Effector memory CD8-positive, alpha-beta T cell (primary cell): ENCODE data around the gene CBR1.

Experiments used
- ATAC-seq: fragments of 150-1000 bp; cut with Tn5 transposase; replicated peaks from 2 replicates; pipeline ENCODE4 v1.10.0; 2021; ENCODE audit warnings: mild to moderate bottlenecking, moderate library complexity
- DNase-seq, 3 experiments: peaks; one replicate each; pipeline ENCODE4 v3.0.0; 2021
- H3K27ac Mint-ChIP-seq, 2 donors: one replicate each; pipeline ENCODE4 v1.8.0; 2022; ENCODE audit warnings: mild to moderate bottlenecking in 2 of 2, mixed read lengths in 2 of 2, moderate library complexity in 2 of 2
- H3K27me3 Mint-ChIP-seq, 2 donors: one replicate each; pipeline ENCODE4 v1.8.0; 2022; ENCODE audit warnings: mixed read lengths in 2 of 2
- H3K36me3 Mint-ChIP-seq: one replicate; pipeline ENCODE4 v1.8.0; 2022; ENCODE audit warnings: mild to moderate bottlenecking, moderate library complexity, mixed read lengths; ENCODE audit not compliant: insufficient read depth
- H3K4me1 Mint-ChIP-seq, 2 donors: one replicate each; pipeline ENCODE4 v1.8.0; 2022; ENCODE audit warnings: low read depth in 2 of 2, mixed read lengths in 2 of 2
- H3K4me3 Mint-ChIP-seq, 2 donors: one replicate each; pipeline ENCODE4 v1.8.0; 2022; ENCODE audit warnings: mild to moderate bottlenecking in 2 of 2, mixed read lengths in 2 of 2, moderate library complexity in 2 of 2
- H3K9me3 Mint-ChIP-seq, 2 donors: one replicate each; pipeline ENCODE4 v1.8.0; 2022; ENCODE audit warnings: mixed read lengths in 2 of 2

Gene CBR1

DNA sequence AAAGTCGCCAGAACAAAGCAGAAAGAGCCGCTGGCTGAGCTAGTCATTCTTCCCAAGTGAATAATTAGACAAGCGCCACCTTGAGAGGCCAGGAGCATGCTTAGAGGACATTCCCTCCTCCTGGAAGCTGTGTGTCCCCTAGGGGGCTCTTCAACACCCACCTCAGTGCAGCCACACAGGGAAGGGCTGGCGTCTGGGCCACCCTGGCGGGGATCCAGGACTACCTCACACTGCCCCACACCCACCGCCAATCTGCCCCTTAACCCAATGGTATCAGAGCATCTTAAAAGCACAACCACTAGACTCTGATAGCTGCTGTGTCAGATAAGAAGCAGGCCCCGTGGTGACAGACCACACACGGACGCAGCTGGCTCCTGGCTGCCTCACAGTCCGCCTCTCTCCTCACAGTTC lies 34.4 kb upstream of the CBR1 start:
- ATAC-seq (no peak), DNase-seq (no peak)
- no peak overlapping the region for H3K27ac Mint-ChIP-seq
- H3K36me3 Mint-ChIP-seq, result peaks cover 44% of the 10 kb centered on the region
- no peaks in the 10 kb centered on the region for H3K27me3 Mint-ChIP-seq
- no peak overlapping the region for H3K4me3 Mint-ChIP-seq
- no peaks in the 10 kb centered on the region for H3K4me1 Mint-ChIP-seq
- H3K9me3 Mint-ChIP-seq, result no peaks in the 10 kb centered on the region

DNA sequence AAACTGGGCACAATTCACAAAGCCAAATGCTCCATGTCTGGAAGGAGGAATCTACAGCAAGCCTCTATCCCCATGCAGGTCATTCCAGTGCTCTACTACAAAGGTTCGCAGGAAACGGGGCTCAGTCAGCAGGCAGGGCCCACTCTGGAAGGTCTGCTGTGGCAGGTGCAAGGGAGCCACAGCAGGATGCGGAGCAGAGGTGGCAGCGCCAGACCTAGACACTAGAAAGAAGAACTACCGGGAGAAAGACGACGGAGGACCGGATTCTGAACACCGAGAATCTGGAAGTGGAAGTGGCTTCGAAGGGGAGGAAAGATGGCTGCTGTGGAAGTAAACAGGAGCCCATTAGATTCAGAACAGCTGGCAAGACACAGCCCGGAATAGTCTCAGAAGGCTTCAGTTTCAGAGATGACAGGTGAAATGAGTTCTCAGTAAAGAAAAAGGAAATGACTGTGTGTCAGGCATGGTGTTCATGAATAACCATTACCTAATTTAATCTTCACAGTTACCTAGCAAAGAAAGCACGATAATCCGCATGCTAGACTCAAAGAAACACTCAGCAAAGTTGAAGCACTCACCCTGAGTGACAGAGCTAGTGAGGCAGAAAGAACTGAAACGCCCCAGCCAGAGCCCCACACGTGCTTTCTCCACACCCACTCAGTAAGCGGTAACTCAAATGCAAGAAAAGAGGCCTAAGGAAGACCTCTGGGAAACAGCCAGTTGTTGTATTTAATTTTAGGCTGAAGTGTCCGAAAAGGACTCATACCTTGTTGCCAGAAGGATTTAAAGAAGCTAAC lies 30.9 kb upstream of the CBR1 start:
- peaks cover 76% of the 10 kb centered on the region for H3K36me3 Mint-ChIP-seq
- ATAC-seq (no peak), DNase-seq (no peak)
- H3K4me3 Mint-ChIP-seq, result no peak overlapping the region
- no peak overlapping the region for H3K27ac Mint-ChIP-seq
- H3K27me3 Mint-ChIP-seq, result no peaks in the 10 kb centered on the region
- no peaks in the 10 kb centered on the region for H3K9me3 Mint-ChIP-seq
- no peaks in the 10 kb centered on the region for H3K4me1 Mint-ChIP-seq

DNA sequence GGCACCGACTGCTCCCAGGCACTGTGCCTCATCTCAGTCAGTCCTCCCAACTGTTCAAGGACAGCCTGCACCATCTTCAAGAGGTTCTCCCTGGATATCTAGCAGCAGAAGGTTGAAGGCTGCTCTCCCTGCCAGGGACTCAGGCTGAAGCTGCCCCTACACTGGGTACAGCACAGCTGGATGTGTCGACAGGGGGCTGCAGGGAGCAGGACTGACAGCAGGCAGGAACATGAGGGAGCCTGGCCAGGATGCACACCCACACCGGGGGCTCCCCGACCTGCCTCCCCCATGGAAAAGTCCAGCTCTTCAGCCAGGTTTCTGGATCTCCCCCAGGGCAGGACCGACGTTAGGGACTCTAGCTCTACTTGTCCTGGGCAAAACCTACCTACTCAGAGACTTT lies 30.0 kb upstream of the CBR1 start:
- Mint-ChIP-seq H3K27me3 (no peaks in the 10 kb centered on the region), H3K4me3 (no peak overlapping the region), H3K36me3 (peaks cover 80% of the 10 kb centered on the region), H3K9me3 (no peaks in the 10 kb centered on the region), H3K4me1 (peaks cover 0 to 2% of the 10 kb centered on the region in 2 donors), H3K27ac (no peak overlapping the region)
- no peak for DNase-seq
- no peak for ATAC-seq

DNA sequence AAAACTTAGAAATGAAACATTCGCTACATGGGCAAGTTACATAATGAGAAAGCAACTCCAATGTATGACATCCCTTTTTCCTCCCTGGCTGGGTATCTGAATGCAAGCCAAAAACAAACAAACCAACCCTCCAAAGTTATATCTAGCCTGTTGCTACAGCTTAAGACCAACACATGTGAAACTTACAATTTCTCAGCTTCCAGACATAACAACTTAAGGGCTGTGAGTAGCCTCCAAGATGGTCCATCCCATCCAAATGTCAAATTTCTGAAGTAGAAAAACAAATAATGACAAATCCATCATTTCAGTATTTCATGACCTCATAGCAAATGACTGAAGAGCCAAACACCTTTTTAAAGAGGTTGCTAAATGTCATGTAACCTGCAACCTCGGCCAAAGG lies 29.4 kb upstream of the CBR1 start:
- Mint-ChIP-seq H3K4me1 (peaks cover 0 to 4% of the 10 kb centered on the region in 2 donors), H3K36me3 (peaks cover 76% of the 10 kb centered on the region), H3K27me3 (no peaks in the 10 kb centered on the region), H3K9me3 (no peaks in the 10 kb centered on the region), H3K4me3 (no peak overlapping the region), H3K27ac (no peak overlapping the region)
- ATAC-seq, result no peak
- no peak for DNase-seq

DNA sequence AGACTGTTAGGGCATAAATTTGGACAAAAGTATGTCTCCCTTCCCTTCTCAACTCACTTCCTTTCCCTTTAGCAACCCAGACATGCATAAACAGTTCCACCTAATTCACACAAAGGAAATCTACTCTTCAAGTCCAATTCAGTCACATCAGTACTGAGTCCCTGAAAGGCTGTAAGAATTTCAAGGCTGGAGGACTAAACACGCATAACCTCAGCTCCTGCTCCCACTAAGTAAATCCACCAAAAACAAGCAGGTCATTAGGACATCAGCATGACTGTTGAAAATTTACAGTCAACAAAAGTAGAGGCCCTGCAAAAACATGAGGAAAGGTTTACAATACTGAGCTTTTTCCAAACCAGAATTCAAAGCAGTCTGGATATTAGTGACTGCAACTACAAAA lies 27.9 kb upstream of the CBR1 start:
- no peak overlapping the region for H3K4me3 Mint-ChIP-seq
- peaks cover 0 to 4% of the 10 kb centered on the region in 2 donors for H3K4me1 Mint-ChIP-seq
- H3K27ac Mint-ChIP-seq, result no peak overlapping the region
- ATAC-seq (no peak), DNase-seq (no peak)
- no peaks in the 10 kb centered on the region for H3K27me3 Mint-ChIP-seq
- H3K9me3 Mint-ChIP-seq, result no peaks in the 10 kb centered on the region
- H3K36me3 Mint-ChIP-seq, result peaks cover 68% of the 10 kb centered on the region

DNA sequence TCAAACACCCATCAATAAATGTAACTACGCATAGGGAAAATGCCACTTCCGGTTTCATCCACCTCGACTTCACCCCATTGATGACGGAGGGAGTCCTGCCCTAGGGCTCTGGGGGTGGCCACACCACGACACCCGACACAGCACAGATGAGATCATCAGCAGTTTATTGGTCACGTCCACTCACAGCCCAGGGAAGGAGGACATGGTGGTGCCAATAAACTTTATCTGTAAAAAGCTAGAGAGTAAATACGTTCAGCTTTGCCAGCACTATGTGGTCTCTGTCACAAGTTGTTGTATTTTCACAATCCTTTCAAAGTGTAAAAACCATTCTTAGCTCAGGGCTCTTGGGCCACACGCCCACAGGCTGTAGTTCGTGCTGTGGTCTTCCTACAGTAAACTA lies 25.8 kb upstream of the CBR1 start:
- no peaks in the 10 kb centered on the region for H3K27me3 Mint-ChIP-seq
- H3K36me3 Mint-ChIP-seq, result peaks cover 64% of the 10 kb centered on the region
- H3K27ac Mint-ChIP-seq, result peak overlapping the region in 1 of 2 donors; percentile 70
- DNase-seq (no peak), ATAC-seq (no peak)
- no peak overlapping the region for H3K4me3 Mint-ChIP-seq
- H3K9me3 Mint-ChIP-seq, result no peaks in the 10 kb centered on the region
- peaks cover 0 to 4% of the 10 kb centered on the region in 2 donors for H3K4me1 Mint-ChIP-seq

DNA sequence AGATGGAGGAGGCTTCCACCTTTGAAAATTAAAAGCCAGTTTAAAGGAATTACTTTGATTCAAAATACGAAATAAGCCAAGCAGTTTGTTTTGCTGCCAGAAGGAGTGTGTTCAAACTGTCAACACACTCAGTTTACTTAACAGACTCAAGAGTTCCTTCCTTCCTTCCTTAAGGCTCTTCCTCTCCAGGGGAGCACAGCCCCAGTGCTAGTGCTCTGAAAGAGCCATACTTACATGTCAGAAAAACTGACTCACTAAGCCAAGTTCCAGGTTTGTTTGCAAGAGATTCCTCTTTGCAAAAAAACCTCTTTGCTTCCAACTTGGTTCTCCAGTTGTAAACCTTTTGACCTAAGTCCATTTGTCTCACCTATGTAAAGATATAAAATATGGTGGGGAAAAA lies 23.8 kb upstream of the CBR1 start:
- H3K4me1 Mint-ChIP-seq, result peaks cover 4 to 8% of the 10 kb centered on the region in 2 donors
- no peak overlapping the region for H3K4me3 Mint-ChIP-seq
- H3K36me3 Mint-ChIP-seq, result peaks cover 61% of the 10 kb centered on the region
- no peaks in the 10 kb centered on the region for H3K9me3 Mint-ChIP-seq
- ATAC-seq (no peak), DNase-seq (no peak)
- no peak overlapping the region for H3K27ac Mint-ChIP-seq
- no peaks in the 10 kb centered on the region for H3K27me3 Mint-ChIP-seq

DNA sequence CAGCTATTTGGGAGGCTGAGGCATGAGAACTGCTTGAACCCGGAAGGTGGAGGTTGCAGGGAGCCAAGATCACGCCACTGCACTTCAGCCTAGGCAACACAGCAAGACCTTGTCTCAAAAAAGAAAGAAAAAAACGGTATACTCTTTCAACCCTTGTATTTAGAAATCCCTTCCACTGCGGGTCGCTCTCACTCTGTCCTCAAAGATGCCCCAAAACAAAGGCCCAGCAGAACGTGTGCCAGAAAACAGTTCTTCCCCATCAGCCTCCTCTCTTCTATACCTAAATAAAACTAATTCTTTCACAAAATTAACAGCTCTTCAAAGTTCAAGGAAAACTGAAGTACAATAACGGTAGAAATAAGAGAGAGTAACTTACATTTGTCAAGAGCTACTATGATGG lies 22.7 kb upstream of the CBR1 start:
- Mint-ChIP-seq H3K9me3 (no peaks in the 10 kb centered on the region), H3K4me3 (no peak overlapping the region), H3K4me1 (peaks cover 4 to 8% of the 10 kb centered on the region in 2 donors), H3K27ac (peak overlapping the region; percentile 17 to 83), H3K36me3 (peaks cover 50% of the 10 kb centered on the region), H3K27me3 (no peaks in the 10 kb centered on the region)
- DNase-seq, result no peak
- ATAC-seq, result no peak

DNA sequence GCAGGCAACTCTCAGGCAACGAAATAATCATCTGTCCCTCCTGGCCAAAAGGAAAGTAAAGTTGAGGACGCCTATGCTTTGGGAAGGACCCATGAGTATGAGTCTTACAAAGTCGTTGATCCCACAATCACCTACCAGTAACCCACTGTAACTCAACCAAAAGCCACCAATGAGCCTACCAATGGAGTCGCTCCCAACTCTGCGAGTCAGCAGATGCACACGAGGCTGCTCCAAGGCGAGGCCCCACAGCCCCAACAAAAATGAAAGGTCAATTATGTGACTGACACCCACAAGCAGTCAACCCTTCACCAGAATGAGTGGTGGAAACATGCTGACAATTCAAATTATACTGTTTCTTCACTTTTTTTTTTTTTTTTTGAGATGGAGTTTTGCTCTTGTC lies 21.5 kb upstream of the CBR1 start:
- ATAC-seq, result no peak

DNA sequence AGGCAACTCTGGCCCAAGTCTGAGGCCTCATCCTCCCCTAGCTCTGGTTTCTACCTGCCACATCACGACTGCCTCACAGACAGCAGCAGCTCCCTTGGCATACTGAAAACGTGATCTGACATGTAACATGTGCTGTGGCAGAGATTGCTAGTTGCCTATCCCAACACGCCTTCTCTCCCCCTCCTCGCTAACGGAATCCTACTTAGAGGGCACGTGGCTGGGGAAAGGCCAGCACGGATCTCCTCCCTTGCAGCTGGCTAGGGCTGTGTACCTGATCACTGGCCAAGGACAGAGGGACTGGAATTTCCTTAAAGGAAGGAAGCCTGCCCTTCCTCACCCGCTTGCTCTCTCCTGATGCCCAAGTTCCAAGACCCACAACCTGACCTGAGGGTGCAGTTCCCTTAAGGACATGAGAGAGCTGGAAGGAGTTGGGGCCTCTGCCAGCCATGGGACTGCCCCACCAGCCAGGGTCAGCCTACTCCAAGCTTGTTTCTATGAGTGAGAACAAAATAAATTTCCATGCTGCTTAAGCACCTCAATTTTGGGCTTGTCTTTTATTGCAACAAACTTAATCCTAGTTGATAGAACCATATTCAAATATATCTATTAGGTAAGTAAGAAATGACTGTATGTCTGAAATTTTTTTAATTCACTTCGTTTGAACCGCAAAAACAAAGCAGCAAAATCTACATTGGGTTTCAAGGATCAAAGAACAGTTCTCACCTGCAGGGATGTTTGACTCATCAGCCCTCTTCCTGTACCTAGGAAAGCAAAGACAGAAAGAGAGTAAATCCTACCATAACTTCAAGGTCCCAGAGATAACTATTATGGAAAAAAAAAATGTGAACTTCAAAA lies 16.7 kb upstream of the CBR1 start:
- H3K36me3 Mint-ChIP-seq, result peaks cover 55% of the 10 kb centered on the region
- H3K27me3 Mint-ChIP-seq, result no peaks in the 10 kb centered on the region
- H3K27ac Mint-ChIP-seq, result no peak overlapping the region
- DNase-seq (no peak), ATAC-seq (no peak)
- peaks cover 5 to 14% of the 10 kb centered on the region in 2 donors for H3K4me1 Mint-ChIP-seq
- no peak overlapping the region for H3K4me3 Mint-ChIP-seq
- no peaks in the 10 kb centered on the region for H3K9me3 Mint-ChIP-seq

More for the DNA sequence above, 21.5 kb upstream of the CBR1 start:
- H3K4me3 Mint-ChIP-seq, result no peak overlapping the region
- H3K36me3 Mint-ChIP-seq, result peaks cover 47% of the 10 kb centered on the region
- H3K4me1 Mint-ChIP-seq, result peaks cover 4 to 8% of the 10 kb centered on the region in 2 donors
- no peak overlapping the region for H3K27ac Mint-ChIP-seq
- no peak for DNase-seq
- no peaks in the 10 kb centered on the region for H3K9me3 Mint-ChIP-seq
- no peaks in the 10 kb centered on the region for H3K27me3 Mint-ChIP-seq

DNA sequence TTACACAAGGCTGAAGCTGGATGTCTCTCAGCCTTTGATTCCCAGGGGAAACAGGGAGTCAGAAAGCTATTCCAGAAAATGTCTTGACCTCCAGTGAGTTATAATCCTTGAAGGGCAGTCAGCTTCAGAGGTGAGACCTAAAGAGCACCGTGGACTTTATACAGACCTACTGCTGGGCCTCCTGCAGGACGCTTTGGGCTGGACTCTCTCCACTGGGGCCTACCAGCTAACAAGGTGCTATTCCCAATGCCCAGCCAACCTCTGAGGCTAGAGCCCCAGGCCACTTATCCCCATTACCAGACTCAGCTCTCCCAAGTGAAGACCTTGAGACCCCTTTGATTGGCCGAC lies 16.1 kb upstream of the CBR1 start:
- ATAC-seq (no peak), DNase-seq (no peak)
- Mint-ChIP-seq H3K27ac (no peak overlapping the region), H3K4me3 (no peak overlapping the region), H3K4me1 (peaks cover 7 to 16% of the 10 kb centered on the region in 2 donors), H3K9me3 (no peaks in the 10 kb centered on the region), H3K36me3 (peaks cover 54% of the 10 kb centered on the region), H3K27me3 (no peaks in the 10 kb centered on the region)

DNA sequence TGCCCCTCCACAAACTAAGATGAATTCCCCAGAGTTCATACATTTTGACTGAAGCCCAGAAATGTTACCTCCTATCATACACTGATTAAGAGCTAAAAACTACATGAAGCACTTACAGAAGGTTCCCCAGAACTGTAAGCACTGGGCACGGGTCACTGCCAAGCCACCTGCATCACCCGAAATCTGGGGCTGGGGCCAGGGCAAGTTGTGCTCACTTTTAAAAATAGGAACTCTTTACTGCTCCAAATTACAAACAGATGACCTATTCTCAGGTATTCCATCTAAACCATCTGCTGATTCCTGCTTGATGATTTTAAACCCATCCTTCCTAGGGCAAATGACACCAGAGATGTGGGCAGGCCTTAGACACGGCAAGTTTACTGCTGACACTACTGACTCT lies 14.3 kb upstream of the CBR1 start:
- no peak for DNase-seq
- Mint-ChIP-seq H3K36me3 (peaks cover 49% of the 10 kb centered on the region), H3K4me3 (no peak overlapping the region), H3K27me3 (no peaks in the 10 kb centered on the region), H3K9me3 (no peaks in the 10 kb centered on the region), H3K27ac (no peak overlapping the region), H3K4me1 (peaks cover 10 to 13% of the 10 kb centered on the region in 2 donors)
- ATAC-seq, result no peak

DNA sequence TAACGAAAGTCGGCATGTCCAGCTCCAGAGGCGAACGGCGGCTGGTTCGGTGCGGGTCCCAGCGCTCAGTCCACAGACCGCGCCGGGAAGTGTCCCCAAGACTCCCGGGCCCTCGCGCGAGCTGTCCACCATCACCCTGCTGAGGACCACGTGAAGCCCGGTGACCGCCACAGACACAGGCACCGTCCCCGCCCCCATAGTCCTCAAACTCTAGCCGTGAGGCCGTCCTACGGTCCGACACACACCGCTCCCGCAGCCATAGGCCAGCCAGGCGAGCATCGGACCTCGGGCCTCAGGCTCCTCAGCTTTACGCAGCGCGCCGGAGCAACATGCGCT lies 10.0 kb upstream of the CBR1 start:
- ATAC-seq, result peak; percentile 24
- H3K4me1 Mint-ChIP-seq, result peaks cover 10 to 12% of the 10 kb centered on the region in 2 donors

More for the DNA sequence above, 10.0 kb upstream of the CBR1 start:
- no peaks in the 10 kb centered on the region for H3K9me3 Mint-ChIP-seq
- H3K36me3 Mint-ChIP-seq, result peaks cover 39% of the 10 kb centered on the region
- peak overlapping the region; percentile 97 to 98 for H3K27ac Mint-ChIP-seq
- no peak for DNase-seq
- peaks cover 0 to 8% of the 10 kb centered on the region in 2 donors for H3K27me3 Mint-ChIP-seq
- peak overlapping the region; percentile 91 to 95 for H3K4me3 Mint-ChIP-seq
